A549 (cell line): ENCODE data around the gene ANK3. TPM values are rescaled to one million over a fixed set of nuclear protein-coding genes. Genes with fewer than 3 reads are reported as not detected.

Experiments
- ATAC-seq, 2 experiments: fragments of 200-7000 bp in 1 of 2; fragments of >200 bp in 1 of 2; cut with Nextera tagmentation in 1 of 2; cut with Tn5 transposase in 1 of 2; 3 replicates each; pipeline versions ENCODE4 v1.8.0 to v1.9.1; 2018 to 2020; ENCODE audit warnings: mild to moderate bottlenecking in 1 of 2, moderate library complexity in 1 of 2
- CTCF ChIA-PET: fragments of 300-600 bp; sonication (Branson Sonifier 250); formaldehyde crosslinking; extraction: SDS; loops from one replicate; lab custom pipeline; 2021; ENCODE audit warnings: antibody characterized with exemption, inconsistent platforms; lab: Yijun Ruan, JAX
- POLR2A ChIA-PET: fragments of 350-600 bp; formaldehyde crosslinking; extraction: SDS; loops from one replicate; lab custom pipeline; 2021; ENCODE audit warnings: antibody characterized with exemption, inconsistent platforms; lab: Yijun Ruan, JAX
- DNase-seq, 2 experiments: peaks; one replicate each; pipeline versions ENCODE4 v3.0.0 to v3.0.0-alpha.2; 2011 to 2016; ENCODE audit warnings: low read depth in 1 of 2, low spot score in 1 of 2
- FAIRE-seq: peaks from 2 replicates; lab custom pipeline; 2011; peaks lifted over from hg19 to GRCh38; lab: Jason Lieb, UNC
- H3K27ac ChIP-seq, 2 experiments: fragments of >200 bp; sonication (Bioruptor Twin); formaldehyde crosslinking; 3 replicates each; pipeline ENCODE4 v1.5.1; 2016 to 2017
- H3K4me1 ChIP-seq: fragments of >200 bp; sonication (Bioruptor Twin); formaldehyde crosslinking; 3 replicates; pipeline ENCODE4 v1.6.1; 2016
- H3K4me2 ChIP-seq: fragments of >200 bp; sonication (Bioruptor Twin); formaldehyde crosslinking; 3 replicates; pipeline ENCODE4 v1.6.1; 2016
- H3K4me3 ChIP-seq: fragments of >200 bp; sonication (Bioruptor Twin); formaldehyde crosslinking; 3 replicates; pipeline ENCODE4 v1.5.1; 2016
- H3K9me3 ChIP-seq: fragments of >200 bp; sonication (Bioruptor Twin); formaldehyde crosslinking; 3 replicates; pipeline ENCODE4 v1.6.1; 2016
- CEBPB ChIP-seq, 2 experiments: fragments of >200 bp in 1 of 2; sonication (Bioruptor Twin) in 1 of 2; formaldehyde crosslinking in 1 of 2; IDR thresholded peaks; 2 replicates each; pipeline ENCODE4 v1.6.1; 2012 to 2016
- CHD2 ChIP-seq: fragments of 150-350 bp; IDR thresholded peaks from 2 replicates; pipeline ENCODE4 v1.6.1; 2014; ENCODE audit warnings: low read length; ENCODE audit not compliant: partially characterized antibody
- CHD4 ChIP-seq: fragments of 200-600 bp; sonication (generic); IDR thresholded peaks from 2 replicates; pipeline ENCODE4 v1.6.1; 2016; ENCODE audit warnings: antibody characterized with exemption, mild to moderate bottlenecking, borderline replicate concordance
- EHF ChIP-seq: fragments of 250-450 bp; sonication (Bioruptor Pico); IDR thresholded peaks from 2 replicates; pipeline ENCODE4 v1.5.0; 2020; ENCODE audit warnings: mild to moderate bottlenecking
- EP300 ChIP-seq, 2 experiments: fragments of >200 bp; sonication (Bioruptor Twin); formaldehyde crosslinking; IDR thresholded peaks; 2 replicates in 1 of 2; 3 replicates in 1 of 2; pipeline ENCODE4 v1.6.1; 2016 to 2017
- ESRRA ChIP-seq: fragments of 150-350 bp; IDR thresholded peaks from 2 replicates; pipeline ENCODE4 v1.6.1; 2014; ENCODE audit warnings: mild to moderate bottlenecking, low read length, borderline replicate concordance
- HOXB13 ChIP-seq: fragments of 250-450 bp; sonication (Bioruptor Pico); IDR thresholded peaks from 2 replicates; pipeline ENCODE4 v1.5.0; 2020; ENCODE audit warnings: low read depth, mild to moderate bottlenecking, moderate library complexity
- JUNB ChIP-seq: fragments of >200 bp; sonication (Bioruptor Twin); formaldehyde crosslinking; IDR thresholded peaks from 2 replicates; pipeline ENCODE4 v1.6.1; 2016
- NR3C1 ChIP-seq: fragments of >200 bp; sonication (Bioruptor Twin); formaldehyde crosslinking; IDR thresholded peaks from 3 replicates; pipeline ENCODE4 v1.6.1; 2017
- PHF8 ChIP-seq: fragments of 200-600 bp; sonication (generic); IDR thresholded peaks from 2 replicates; pipeline ENCODE4 v1.6.1; 2016; ENCODE audit warnings: low read depth, mild to moderate bottlenecking, antibody characterized with exemption, moderate library complexity, borderline replicate concordance
- RARB ChIP-seq: fragments of 250-450 bp; sonication (Bioruptor Pico); IDR thresholded peaks from 2 replicates; pipeline ENCODE4 v1.8.0; 2021; ENCODE audit warnings: mild to moderate bottlenecking, moderate library complexity
- REST ChIP-seq: fragments of 200-600 bp; sonication (generic); IDR thresholded peaks from 2 replicates; pipeline ENCODE4 v1.6.1; 2016; ENCODE audit warnings: antibody characterized with exemption, mild to moderate bottlenecking, moderate library complexity
- RFX5 ChIP-seq: fragments of 450-650 bp; IDR thresholded peaks from 2 replicates; pipeline ENCODE4 v1.7.1; 2014; ENCODE audit warnings: antibody characterized with exemption, mild to moderate bottlenecking, moderate library complexity
- SREBF2 ChIP-seq: fragments of 450-650 bp; IDR thresholded peaks from 2 replicates; pipeline ENCODE4 v1.6.1; 2014; ENCODE audit warnings: mild to moderate bottlenecking, moderate library complexity
- ZNF302 ChIP-seq: fragments of 250-450 bp; sonication (Bioruptor Pico); IDR thresholded peaks from 2 replicates; pipeline ENCODE4 v1.9.0; 2021; ENCODE audit warnings: inconsistent platforms, mild to moderate bottlenecking, moderate library complexity
- ZSCAN20 ChIP-seq: fragments of 250-450 bp; sonication (Bioruptor Pico); IDR thresholded peaks from 2 replicates; pipeline ENCODE4 v1.8.0; 2022; ENCODE audit warnings: mild to moderate bottlenecking, moderate library complexity
- WGBS: methylation state at CpG from one replicate; pipeline ENCODE4 v1.1.6; 2017; ENCODE audit errors: missing lambda C conversion rate; 5-methylcytosine and 5-hydroxymethylcytosine counted together
- polyA plus RNA-seq, 4 experiments: library from polyadenylated mRNA; depleted of rRNA in 3 of 4; stranded (reverse); fragments of >200 nt; fragmentation: RNase III in 1 of 4; extraction: RNeasy Plus Mini Kit Qiagen cat#74134 plus additional on column Dnase treatment in 1 of 4; gene quantifications; 2 replicates in 3 of 4; 3 replicates in 1 of 4; pipeline ENCODE4 v1.2.3, GENCODE V29; 2011 to 2017

ANK3 gene
- polyA plus RNA-seq, 2 of the 4 experiments (the other 2 are of a cell fraction) = 0.56 to 5.4 TPM

DNA sequence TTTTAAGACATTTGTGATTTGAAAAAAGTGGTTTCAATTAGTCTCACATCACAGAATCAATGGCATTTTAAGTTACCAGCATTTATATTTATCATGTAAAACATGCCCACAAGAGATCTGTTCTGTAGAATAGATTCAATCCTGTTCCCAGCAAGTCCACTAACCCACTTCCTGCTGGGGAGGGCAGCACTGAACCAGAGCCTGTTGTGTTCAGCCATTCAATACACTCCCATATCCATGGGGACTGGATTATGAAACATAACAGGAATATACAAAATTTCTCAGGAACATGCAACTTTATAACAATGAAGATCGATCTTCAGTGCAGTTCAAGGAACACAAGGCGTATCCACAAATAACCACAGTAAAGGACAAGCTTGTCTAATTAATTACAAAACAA, 24.4 kb upstream of the ANK3 start:
- Histone ChIP-seq H3K9me3 (no peaks in the 10 kb centered on the region), H3K4me1 (peaks cover 44% of the 10 kb centered on the region), H3K27ac (peak overlapping the region; percentile 18 to 51; a peak in 4 of 6 replicates), H3K4me2 (peak overlapping the region; percentile 52), H3K4me3 (no peak overlapping the region)
- no peak for TF ChIP-seq NR3C1
- ChIA-PET POLR2A (no interaction called here), CTCF (interaction anchor here (1.3 kb wide), 1 partner anchor 30 kb away, joined by 3 read pairs; no protein-coding TSS in a partner anchor)
- WGBS = 93% methylated on average over 2 of the region's 2 CpGs
- DNase-seq (no peak), ATAC-seq (no peak), FAIRE-seq (no peak)

DNA sequence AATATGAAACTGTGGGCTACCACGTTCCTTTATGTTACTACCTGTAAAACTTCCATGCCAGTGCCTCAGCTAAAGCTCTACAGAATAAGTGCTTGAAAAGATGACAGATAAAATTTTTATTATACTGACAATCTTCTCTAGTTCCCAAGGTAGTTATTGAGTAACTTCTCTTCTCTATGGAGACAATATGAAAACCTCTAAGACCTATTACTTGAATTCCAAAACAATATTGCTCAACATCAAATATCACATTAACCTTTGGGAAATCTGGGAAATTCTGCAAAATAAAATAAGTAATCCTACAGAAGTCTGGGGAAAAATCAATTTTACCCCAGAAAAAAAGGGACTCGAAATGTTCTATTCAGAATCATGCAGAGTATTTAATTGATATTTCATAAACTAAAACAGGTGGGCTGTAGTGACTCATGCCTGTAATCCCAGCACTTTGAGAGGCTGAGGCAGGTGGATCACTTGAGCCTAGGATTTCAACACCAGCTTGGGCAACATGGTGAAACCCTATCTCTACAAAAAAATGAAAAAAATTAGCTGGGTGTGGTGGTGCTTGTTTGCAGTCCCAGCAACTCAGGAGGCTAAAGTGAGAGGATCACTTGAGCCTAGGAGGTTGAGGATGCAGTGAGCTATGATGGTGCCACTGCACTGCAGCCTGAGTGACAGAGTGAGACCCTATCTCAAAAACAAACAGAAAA, 23.8 kb upstream of the ANK3 start:
- TF ChIP-seq JUNB = peak; percentile 28; the same call in 1 of the 2 replicates
- TF ChIP-seq CEBPB (IDR thresholded peaks at IDR 0.05) = peak; percentile 21 to 43; a peak in 2 of 4 replicates
- no peak for TF ChIP-seq ZNF302 (CRISPR knock-in tag)
- no peak for TF ChIP-seq EHF (CRISPR knock-in tag)
- TF ChIP-seq PHF8 = no peak
- TF ChIP-seq CHD2 = no peak
- TF ChIP-seq ZSCAN20 (CRISPR knock-in tag) = no peak
- TF ChIP-seq HOXB13 (CRISPR knock-in tag) = no peak
- TF ChIP-seq REST = no peak
- TF ChIP-seq EP300 (IDR thresholded peaks at IDR 0.05) = no peak
- TF ChIP-seq, all 56 proteins: peak for 2
- ATAC-seq (no peak), DNase-seq (no peak), FAIRE-seq (no peak)
- H3K9me3 ChIP-seq = no peaks in the 10 kb centered on the region
- peaks cover 44% of the 10 kb centered on the region for H3K4me1 ChIP-seq
- peak overlapping the region; percentile 18 to 51; a peak in 3 of 6 replicates for H3K27ac ChIP-seq
- ChIA-PET CTCF (interaction anchor here (1.3 kb wide), 1 partner anchor 30 kb away, joined by 3 read pairs; no protein-coding TSS in a partner anchor), POLR2A (no interaction called here)
- H3K4me2 ChIP-seq = peak overlapping the region; percentile 52; the same call in 2 of the 3 replicates
- 47% methylated on average over 2 of the region's 2 CpGs for WGBS
- H3K4me3 ChIP-seq = no peak overlapping the region

DNA sequence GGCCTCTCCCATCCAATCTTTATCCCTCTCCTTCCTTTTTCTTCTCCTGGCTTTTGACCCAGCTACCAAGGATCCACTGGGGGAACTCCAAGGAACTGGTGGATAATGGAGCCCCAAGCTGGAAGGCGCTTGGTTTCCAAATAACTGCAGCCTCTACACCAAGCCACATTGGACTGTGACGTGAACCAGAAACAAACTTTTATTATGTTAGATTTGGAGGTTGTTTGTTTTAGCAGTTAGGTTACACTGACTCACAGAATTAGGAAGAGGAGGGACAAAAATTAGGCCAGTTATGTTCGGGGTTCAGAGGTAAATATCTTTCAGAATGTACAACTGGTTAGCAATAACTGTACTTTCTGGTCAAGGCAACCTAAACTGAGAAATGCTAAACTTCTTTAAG, 21.3 kb upstream of the ANK3 start:
- DNase-seq = no peak
- FAIRE-seq = no peak
- TF ChIP-seq EHF (CRISPR knock-in tag) (no peak), RFX5 (no peak), RARB (no peak), SREBF2 (no peak), ESRRA (no peak), CHD4 (no peak)
- Histone ChIP-seq H3K27ac (peak overlapping the region in 1 of 2 experiments; percentile 25; a peak in 1 of 6 replicates), H3K4me2 (no peak overlapping the region), H3K9me3 (no peaks in the 10 kb centered on the region), H3K4me3 (no peak overlapping the region), H3K4me1 (peaks cover 27% of the 10 kb centered on the region)
- WGBS = 84% methylated on average over 3 of the region's 3 CpGs
- POLR2A ChIA-PET = no interaction called here
- CTCF ChIA-PET = interaction anchor here (1.9 to 2.8 kb wide), 2 partner anchors 12 to 75 kb away, joined by 4 to 10 read pairs; no protein-coding TSS in a partner anchor
- ATAC-seq = no peak
